DMS 273 (cell line): ENCODE measurements around the gene RMND5B.
"Not testable (repeated sequence)": the region's sequence is repeated elsewhere in the genome, so short reads cannot be mapped to it uniquely, and the experiment has no call there.

Experiments used
- DNase-seq: peaks from one replicate; lab custom pipeline; 2025; ENCODE audit not compliant: unreplicated experiment; lab: John Stamatoyannopoulos, UW

Gene RMND5B

GRCh38 chr5:178163772-178164735, 33.2 kb downstream of the RMND5B start:
- peak; percentile 96 for DNase-seq

GRCh38 chr5:178165581-178165980, 34.8 kb downstream of the RMND5B start:
- no peak for DNase-seq

GRCh38 chr5:178170455-178170854, 39.6 kb downstream of the RMND5B start:
- no peak for DNase-seq

GRCh38 chr5:178174456-178174855, 43.6 kb downstream of the RMND5B start:
- no peak for DNase-seq

GRCh38 chr5:178176791-178177190, 46.0 kb downstream of the RMND5B start:
- no peak for DNase-seq

GRCh38 chr5:178177569-178177968, 46.8 kb downstream of the RMND5B start:
- no peak for DNase-seq

GRCh38 chr5:178180141-178180863, 49.5 kb downstream of the RMND5B start:
- no peak for DNase-seq

- no peak for DNase-seq
These were observed 51.5 kb downstream of the RMND5B start for GRCh38 chr5:178182158-178182876.

GRCh38 chr5:178186427-178186826, 55.6 kb downstream of the RMND5B start:
- no peak for DNase-seq

GRCh38 chr5:178187014-178187413, 56.2 kb downstream of the RMND5B start, which contains the start of gene GMCL2:
GMCL2 (minus strand) TSS chr5:178187371; CDS start chr5:178187299, 72 bp downstream.
- DNase-seq, result no peak

- no peak for DNase-seq
These were observed 58.6 kb downstream of the RMND5B start for GRCh38 chr5:178189433-178189832.

GRCh38 chr5:178191661-178192060, 60.8 kb downstream of the RMND5B start:
- DNase-seq, result no peak

GRCh38 chr5:178192244-178192643, 61.4 kb downstream of the RMND5B start:
- no peak for DNase-seq

GRCh38 chr5:178192787-178193186, 62.0 kb downstream of the RMND5B start:
- no peak for DNase-seq

GRCh38 chr5:178193251-178193809, 62.5 kb downstream of the RMND5B start:
- no peak for DNase-seq

- DNase-seq, result no peak
These were observed 63.2 kb downstream of the RMND5B start for GRCh38 chr5:178194026-178194425.

GRCh38 chr5:178196281-178196812, 65.5 kb downstream of the RMND5B start:
- DNase-seq, result no peak

- DNase-seq, result no peak
These were observed 66.2 kb downstream of the RMND5B start for GRCh38 chr5:178196986-178197385.

GRCh38 chr5:178198151-178198550, 67.3 kb downstream of the RMND5B start:
- DNase-seq, result not testable (repeated sequence)

GRCh38 chr5:178198706-178199105, 67.9 kb downstream of the RMND5B start:
- no peak for DNase-seq
